Thyroid gland (tissue), 4 donors: ENCODE measurements around the gene MYO9B.

Experiments used
- POLR2A ChIP-seq, 2 donors: fragments of 450-650 bp; IDR thresholded peaks; one replicate each; pipeline ENCODE4 v1.6.1; 2017; ENCODE audit warnings: antibody characterized with exemption in 2 of 2, mild to moderate bottlenecking in 2 of 2, moderate library complexity in 1 of 2
- TF ChIP-seq, protein P1 (sequence below), 6 experiments: fragments of 200-600 bp in 3 of 6; fragments of 450-650 bp in 3 of 6; sonication (generic) in 3 of 6; IDR thresholded peaks; one replicate each; pipeline ENCODE4 v1.5.1; 2016 to 2019; ENCODE audit warnings: antibody characterized with exemption in 6 of 6, mild to moderate bottlenecking in 2 of 6, inconsistent platforms in 1 of 6, moderate library complexity in 1 of 6

DNA sequence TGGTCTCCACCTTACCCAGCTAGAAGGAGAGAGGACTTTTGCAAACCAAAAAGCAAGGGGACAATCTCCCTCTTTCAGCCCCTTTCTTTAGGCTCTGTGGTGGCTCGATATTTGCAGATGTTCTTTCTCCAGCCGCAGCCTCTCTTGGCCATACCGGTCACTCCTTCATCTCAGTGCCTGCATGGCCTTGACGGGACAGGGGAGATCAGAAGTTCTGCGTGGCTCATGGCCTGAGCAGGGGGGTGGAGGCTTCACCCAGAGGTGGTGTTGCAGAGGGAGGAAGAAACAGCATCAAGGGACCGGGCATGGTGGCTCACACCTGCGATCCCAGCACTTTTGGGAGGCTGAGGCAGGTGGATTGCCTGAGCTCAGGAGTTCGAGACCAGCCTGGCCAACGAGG is 53.2 kb downstream of the MYO9B start:
- TF ChIP-seq, protein P1, sequence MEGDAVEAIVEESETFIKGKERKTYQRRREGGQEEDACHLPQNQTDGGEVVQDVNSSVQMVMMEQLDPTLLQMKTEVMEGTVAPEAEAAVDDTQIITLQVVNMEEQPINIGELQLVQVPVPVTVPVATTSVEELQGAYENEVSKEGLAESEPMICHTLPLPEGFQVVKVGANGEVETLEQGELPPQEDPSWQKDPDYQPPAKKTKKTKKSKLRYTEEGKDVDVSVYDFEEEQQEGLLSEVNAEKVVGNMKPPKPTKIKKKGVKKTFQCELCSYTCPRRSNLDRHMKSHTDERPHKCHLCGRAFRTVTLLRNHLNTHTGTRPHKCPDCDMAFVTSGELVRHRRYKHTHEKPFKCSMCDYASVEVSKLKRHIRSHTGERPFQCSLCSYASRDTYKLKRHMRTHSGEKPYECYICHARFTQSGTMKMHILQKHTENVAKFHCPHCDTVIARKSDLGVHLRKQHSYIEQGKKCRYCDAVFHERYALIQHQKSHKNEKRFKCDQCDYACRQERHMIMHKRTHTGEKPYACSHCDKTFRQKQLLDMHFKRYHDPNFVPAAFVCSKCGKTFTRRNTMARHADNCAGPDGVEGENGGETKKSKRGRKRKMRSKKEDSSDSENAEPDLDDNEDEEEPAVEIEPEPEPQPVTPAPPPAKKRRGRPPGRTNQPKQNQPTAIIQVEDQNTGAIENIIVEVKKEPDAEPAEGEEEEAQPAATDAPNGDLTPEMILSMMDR (IDR thresholded peaks at IDR 0.05) = no peak
- no peak for TF ChIP-seq POLR2A (IDR thresholded peaks at IDR 0.05)
